ENCODE results near the gene RPL35.
A peak's percentile ranks its signal among the peaks of the same experiment; 100 is the strongest.

Gene RPL35

GRCh38 chr9:124877021-124877782, 15.4 kb upstream of the RPL35 start:
- DNase-seq (ENCODE audit: insufficient read length, low spot score) = no peak
- FAIRE-seq = no peak

GRCh38 chr9:124875501-124875900, 13.7 kb upstream of the RPL35 start:
- FAIRE-seq (no peak), DNase-seq (ENCODE audit: insufficient read length, low spot score) (no peak)

GRCh38 chr9:124873664-124874063, 11.9 kb upstream of the RPL35 start:
- FAIRE-seq (no peak), DNase-seq (ENCODE audit: insufficient read length, low spot score) (no peak)

- no peak for DNase-seq (ENCODE audit: insufficient read length, low spot score)
- no peak for FAIRE-seq
These were observed 9.4 kb upstream of the RPL35 start for GRCh38 chr9:124871156-124871561.

- DNase-seq (ENCODE audit: insufficient read length, low spot score) (no peak), FAIRE-seq (no peak)
These were observed 9.0 kb upstream of the RPL35 start for GRCh38 chr9:124870723-124871122.

GRCh38 chr9:124869986-124870560, 8.3 kb upstream of the RPL35 start:
- FAIRE-seq (no peak), DNase-seq (ENCODE audit: insufficient read length, low spot score) (peak; percentile 19)

GRCh38 chr9:124869466-124869985, 7.8 kb upstream of the RPL35 start:
- no peak for DNase-seq (ENCODE audit: insufficient read length, low spot score)
- no peak for FAIRE-seq

GRCh38 chr9:124868511-124869465, 7.0 kb upstream of the RPL35 start:
- FAIRE-seq (no peak), DNase-seq (ENCODE audit: insufficient read length, low spot score) (peak; percentile 86)

GRCh38 chr9:124863371-124863871, 1.7 kb upstream of the RPL35 start:
- FAIRE-seq (no peak), DNase-seq (ENCODE audit: insufficient read length, low spot score) (no peak)

- FAIRE-seq (no peak), DNase-seq (ENCODE audit: insufficient read length, low spot score) (no peak)
These were observed 995 bp downstream of the RPL35 start for GRCh38 chr9:124860582-124861341.

GRCh38 chr9:124859803-124860581, 1.8 kb downstream of the RPL35 start:
- FAIRE-seq = no peak
- no peak for DNase-seq (ENCODE audit: insufficient read length, low spot score)

- DNase-seq (ENCODE audit: insufficient read length, low spot score) (no peak), FAIRE-seq (no peak)
These were observed 3.3 kb downstream of the RPL35 start for GRCh38 chr9:124858330-124859046.

GRCh38 chr9:124857533-124858162, 4.1 kb downstream of the RPL35 start:
- FAIRE-seq (no peak), DNase-seq (ENCODE audit: insufficient read length, low spot score) (no peak)

GRCh38 chr9:124855944-124856765, 5.6 kb downstream of the RPL35 start:
- FAIRE-seq (no peak), DNase-seq (ENCODE audit: insufficient read length, low spot score) (no peak)

GRCh38 chr9:124855566-124855943, 6.2 kb downstream of the RPL35 start:
- no peak for DNase-seq (ENCODE audit: insufficient read length, low spot score)
- FAIRE-seq = no peak

GRCh38 chr9:124854822-124855221, 6.9 kb downstream of the RPL35 start:
- no peak for FAIRE-seq

GRCh38 chr9:124854161-124854560, 7.6 kb downstream of the RPL35 start:
- no peak for FAIRE-seq
- DNase-seq (ENCODE audit: insufficient read length, low spot score) = no peak

More at GRCh38 chr9:124854822-124855221, 6.9 kb downstream of the RPL35 start:
- DNase-seq (ENCODE audit: insufficient read length, low spot score) = no peak

All from HTR-8/SVneo (cell line).